HG02678 (cell line): Measurements from ENCODE around the gene EXOC5.
A peak's percentile ranks its signal among the peaks of the same experiment; 100 is the strongest.

ENCODE experiments used
- ATAC-seq: cut with Tn5 transposase; IDR thresholded peaks from one replicate; pipeline ENCODE4 v1.9.1; 2021; ENCODE audit warnings: mild to moderate bottlenecking, moderate library complexity; ENCODE audit not compliant: unreplicated experiment

EXOC5 gene

GRCh38 chr14:57268161-57269069 lies at the start of gene EXOC5, which contains the start of gene AP5M1:
Gene EXOC5 (minus strand): TSS chr14:57268905. CDS start chr14:57268648, 257 bp downstream.
Gene AP5M1 (plus strand): TSS chr14:57268971. CDS start chr14:57269315, 344 bp downstream.
- peak; percentile 90 for ATAC-seq

GRCh38 chr14:57317248-57317833 lies 48.6 kb upstream of the EXOC5 start:
- peak; percentile 66 for ATAC-seq

- no peak for ATAC-seq
These were observed 45.8 kb upstream of the EXOC5 start for GRCh38 chr14:57314396-57315089.

- no peak for ATAC-seq
These were observed 34.2 kb upstream of the EXOC5 start for GRCh38 chr14:57302883-57303282.

- no peak for ATAC-seq
These were observed 30.8 kb upstream of the EXOC5 start for GRCh38 chr14:57299511-57299910.

- no peak for ATAC-seq
These were observed 29.1 kb upstream of the EXOC5 start for GRCh38 chr14:57297852-57298251.

GRCh38 chr14:57295239-57295638 lies 26.5 kb upstream of the EXOC5 start:
- ATAC-seq: no peak

- ATAC-seq: no peak
These were observed 25.4 kb upstream of the EXOC5 start for GRCh38 chr14:57293866-57294837.

GRCh38 chr14:57291692-57292647 lies 23.3 kb upstream of the EXOC5 start:
- ATAC-seq: no peak

GRCh38 chr14:57290751-57291150 lies 22.0 kb upstream of the EXOC5 start:
- ATAC-seq: no peak

- ATAC-seq: no peak
These were observed 19.0 kb upstream of the EXOC5 start for GRCh38 chr14:57287745-57288144.

- ATAC-seq: no peak
These were observed 8.4 kb upstream of the EXOC5 start for GRCh38 chr14:57277062-57277461.

GRCh38 chr14:57275023-57275664 lies 6.4 kb upstream of the EXOC5 start:
- no peak for ATAC-seq

GRCh38 chr14:57274551-57274950 lies 5.8 kb upstream of the EXOC5 start:
- no peak for ATAC-seq

- ATAC-seq: no peak
These were observed 4.5 kb upstream of the EXOC5 start for GRCh38 chr14:57273236-57273635.

- ATAC-seq: no peak
These were observed 2.6 kb downstream of the EXOC5 start for GRCh38 chr14:57266065-57266464.

- ATAC-seq: no peak
These were observed 6.6 kb downstream of the EXOC5 start for GRCh38 chr14:57262117-57262516.

- ATAC-seq: no peak
These were observed 7.1 kb downstream of the EXOC5 start for GRCh38 chr14:57261604-57262003.

- ATAC-seq: no peak
These were observed 9.0 kb downstream of the EXOC5 start for GRCh38 chr14:57259672-57260071.
